GM23338 (cell line): Measurements from ENCODE around the gene HYCC2.

Experiments used
- EZH2 ChIP-seq: fragments of 200-600 bp; sonication (generic); IDR thresholded peaks from one replicate; pipeline ENCODE4 v1.8.0; 2017; ENCODE audit warnings: antibody characterized with exemption, mild to moderate bottlenecking, low read depth; ENCODE audit not compliant: unreplicated experiment
- TF ChIP-seq, protein P1 (sequence below), 2 experiments: fragments of 200-600 bp in 1 of 2; sonication (generic) in 1 of 2; conservative IDR thresholded peaks; 2 replicates each; pipeline versions ENCODE4 v1.5.1 to v1.6.1; 2016 to 2017; ENCODE audit warnings: antibody characterized with exemption in 2 of 2, low read depth in 2 of 2, mild to moderate bottlenecking in 2 of 2, moderate library complexity in 1 of 2

DNA sequence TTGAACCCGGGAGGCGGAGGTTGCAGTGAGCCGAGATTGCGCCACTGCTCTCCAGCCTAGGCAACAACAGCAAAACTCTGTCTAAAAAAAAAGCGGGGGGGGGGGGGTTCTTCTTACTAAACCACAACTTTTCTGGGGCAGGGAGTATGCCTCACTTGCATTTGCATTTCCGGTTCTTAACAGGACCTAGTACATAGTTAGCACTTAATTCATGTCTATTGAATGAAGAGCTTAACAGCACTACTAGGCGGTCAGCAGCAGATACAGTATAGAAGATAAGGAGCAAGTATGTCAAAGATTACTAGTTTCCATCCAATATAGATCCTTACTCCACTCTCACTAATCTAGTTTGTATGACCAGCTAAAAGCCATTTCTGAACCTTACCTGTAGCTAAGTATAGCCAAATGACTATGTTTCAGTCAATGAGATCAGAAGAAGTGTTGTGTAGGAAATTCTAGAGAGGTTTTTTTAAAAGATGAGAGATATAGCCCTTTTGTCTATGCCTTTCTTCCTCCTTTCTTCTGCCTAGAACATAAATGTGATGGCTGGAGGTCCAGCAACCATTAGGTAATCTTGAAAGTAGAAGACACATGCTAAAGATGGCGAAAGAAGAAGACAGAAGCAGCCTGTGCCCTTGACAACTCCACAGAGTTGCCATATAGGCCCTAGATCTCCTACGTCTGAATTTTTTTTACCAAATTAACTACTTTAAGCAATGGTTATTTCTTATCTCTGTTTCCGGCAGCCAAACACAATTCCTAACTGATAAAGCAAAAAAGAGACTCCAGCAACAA lies 11.3 kb downstream of the HYCC2 start:
- TF ChIP-seq, protein P1, sequence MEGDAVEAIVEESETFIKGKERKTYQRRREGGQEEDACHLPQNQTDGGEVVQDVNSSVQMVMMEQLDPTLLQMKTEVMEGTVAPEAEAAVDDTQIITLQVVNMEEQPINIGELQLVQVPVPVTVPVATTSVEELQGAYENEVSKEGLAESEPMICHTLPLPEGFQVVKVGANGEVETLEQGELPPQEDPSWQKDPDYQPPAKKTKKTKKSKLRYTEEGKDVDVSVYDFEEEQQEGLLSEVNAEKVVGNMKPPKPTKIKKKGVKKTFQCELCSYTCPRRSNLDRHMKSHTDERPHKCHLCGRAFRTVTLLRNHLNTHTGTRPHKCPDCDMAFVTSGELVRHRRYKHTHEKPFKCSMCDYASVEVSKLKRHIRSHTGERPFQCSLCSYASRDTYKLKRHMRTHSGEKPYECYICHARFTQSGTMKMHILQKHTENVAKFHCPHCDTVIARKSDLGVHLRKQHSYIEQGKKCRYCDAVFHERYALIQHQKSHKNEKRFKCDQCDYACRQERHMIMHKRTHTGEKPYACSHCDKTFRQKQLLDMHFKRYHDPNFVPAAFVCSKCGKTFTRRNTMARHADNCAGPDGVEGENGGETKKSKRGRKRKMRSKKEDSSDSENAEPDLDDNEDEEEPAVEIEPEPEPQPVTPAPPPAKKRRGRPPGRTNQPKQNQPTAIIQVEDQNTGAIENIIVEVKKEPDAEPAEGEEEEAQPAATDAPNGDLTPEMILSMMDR (conservative IDR thresholded peaks at IDR 0.05; ENCODE audit: low read depth in 2 of 2) = no peak
- no peak for TF ChIP-seq EZH2
